Ascending aorta (tissue), 2 donors: Measurements from ENCODE around the gene LRP5. TPM values are rescaled to one million over a fixed set of nuclear protein-coding genes. Genes with fewer than 3 reads are reported as not detected.

Source experiments
- DNase-seq, 2 donors: peaks; one replicate each; pipeline ENCODE4 v3.0.0-alpha.2; 2019; ENCODE audit warnings: low spot score in 2 of 2
- H3K27ac ChIP-seq, 2 donors: fragments of 200-600 bp; sonication (generic); one replicate each; pipeline ENCODE4 v1.5.1; 2016 to 2017; ENCODE audit warnings: mild to moderate bottlenecking in 1 of 2
- H3K27me3 ChIP-seq: fragments of 200-600 bp; sonication (generic); one replicate; pipeline ENCODE4 v1.5.1; 2017
- H3K36me3 ChIP-seq, 2 donors: fragments of 200-600 bp; sonication (generic); one replicate each; pipeline ENCODE4 v1.5.1; 2016
- H3K4me1 ChIP-seq, 2 donors: fragments of 200-600 bp; sonication (generic); one replicate each; pipeline ENCODE4 v1.5.1; 2016 to 2017; ENCODE audit warnings: mild to moderate bottlenecking in 1 of 2
- H3K4me3 ChIP-seq, 2 donors: fragments of 200-600 bp; sonication (generic); one replicate each; pipeline ENCODE4 v1.5.1; 2016 to 2017; ENCODE audit warnings: mild to moderate bottlenecking in 1 of 2
- H3K9me3 ChIP-seq, 2 donors: fragments of 200-600 bp; sonication (generic); one replicate each; pipeline ENCODE4 v1.5.1; 2016
- intact Hi-C: fragments of 100-400 bp; cut with DNase I; formaldehyde crosslinking; loops from one replicate; pipeline ENCODE4 v1.15.1; 2023
- total RNA-seq: library from RNA; depleted of rRNA; stranded (reverse); fragments of >200 nt; gene quantifications from one replicate; pipeline ENCODE4 v1.1.0, GENCODE V29; 2016
- TF ChIP-seq, protein P1 (sequence below), 3 experiments: fragments of 200-600 bp in 2 of 3; fragments of 450-650 bp in 1 of 3; sonication (generic) in 2 of 3; IDR thresholded peaks; one replicate each; pipeline ENCODE4 v1.5.1; 2016 to 2019; ENCODE audit warnings: antibody characterized with exemption in 3 of 3, mild to moderate bottlenecking in 1 of 3, moderate library complexity in 1 of 3

LRP5 gene
- total RNA-seq, 1 donor from 2014 or later: 130 TPM

DNA sequence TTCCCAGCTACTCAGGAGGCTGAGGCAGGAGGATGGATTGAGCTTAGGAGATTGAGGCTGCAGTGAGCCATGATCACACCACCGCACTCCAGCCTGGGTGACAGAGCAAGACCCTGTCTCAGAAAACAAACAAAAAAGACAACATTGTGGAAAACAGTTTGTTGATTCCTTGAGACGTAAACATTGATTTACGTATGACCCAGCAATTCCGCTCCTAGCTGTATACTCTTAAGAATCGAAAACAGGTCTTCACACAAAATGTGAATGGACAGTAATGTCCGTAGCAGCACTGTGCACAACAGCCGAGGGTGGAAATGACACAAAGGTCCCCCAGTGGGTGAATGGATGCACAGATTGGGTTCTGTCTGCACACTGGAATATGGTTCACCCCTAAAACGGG, 49.3 kb downstream of the LRP5 start:
- Histone ChIP-seq H3K27ac (no peak overlapping the region), H3K36me3 (peaks cover 27 to 36% of the 10 kb centered on the region in 2 donors), H3K4me1 (peaks cover 6 to 10% of the 10 kb centered on the region in 2 donors), H3K27me3 (no peaks in the 10 kb centered on the region), H3K9me3 (no peaks in the 10 kb centered on the region), H3K4me3 (no peak overlapping the region)
- TF ChIP-seq, protein P1, sequence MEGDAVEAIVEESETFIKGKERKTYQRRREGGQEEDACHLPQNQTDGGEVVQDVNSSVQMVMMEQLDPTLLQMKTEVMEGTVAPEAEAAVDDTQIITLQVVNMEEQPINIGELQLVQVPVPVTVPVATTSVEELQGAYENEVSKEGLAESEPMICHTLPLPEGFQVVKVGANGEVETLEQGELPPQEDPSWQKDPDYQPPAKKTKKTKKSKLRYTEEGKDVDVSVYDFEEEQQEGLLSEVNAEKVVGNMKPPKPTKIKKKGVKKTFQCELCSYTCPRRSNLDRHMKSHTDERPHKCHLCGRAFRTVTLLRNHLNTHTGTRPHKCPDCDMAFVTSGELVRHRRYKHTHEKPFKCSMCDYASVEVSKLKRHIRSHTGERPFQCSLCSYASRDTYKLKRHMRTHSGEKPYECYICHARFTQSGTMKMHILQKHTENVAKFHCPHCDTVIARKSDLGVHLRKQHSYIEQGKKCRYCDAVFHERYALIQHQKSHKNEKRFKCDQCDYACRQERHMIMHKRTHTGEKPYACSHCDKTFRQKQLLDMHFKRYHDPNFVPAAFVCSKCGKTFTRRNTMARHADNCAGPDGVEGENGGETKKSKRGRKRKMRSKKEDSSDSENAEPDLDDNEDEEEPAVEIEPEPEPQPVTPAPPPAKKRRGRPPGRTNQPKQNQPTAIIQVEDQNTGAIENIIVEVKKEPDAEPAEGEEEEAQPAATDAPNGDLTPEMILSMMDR (IDR thresholded peaks at IDR 0.05): no peak
- intact Hi-C loops: no loop called here
- no peak for DNase-seq

DNA sequence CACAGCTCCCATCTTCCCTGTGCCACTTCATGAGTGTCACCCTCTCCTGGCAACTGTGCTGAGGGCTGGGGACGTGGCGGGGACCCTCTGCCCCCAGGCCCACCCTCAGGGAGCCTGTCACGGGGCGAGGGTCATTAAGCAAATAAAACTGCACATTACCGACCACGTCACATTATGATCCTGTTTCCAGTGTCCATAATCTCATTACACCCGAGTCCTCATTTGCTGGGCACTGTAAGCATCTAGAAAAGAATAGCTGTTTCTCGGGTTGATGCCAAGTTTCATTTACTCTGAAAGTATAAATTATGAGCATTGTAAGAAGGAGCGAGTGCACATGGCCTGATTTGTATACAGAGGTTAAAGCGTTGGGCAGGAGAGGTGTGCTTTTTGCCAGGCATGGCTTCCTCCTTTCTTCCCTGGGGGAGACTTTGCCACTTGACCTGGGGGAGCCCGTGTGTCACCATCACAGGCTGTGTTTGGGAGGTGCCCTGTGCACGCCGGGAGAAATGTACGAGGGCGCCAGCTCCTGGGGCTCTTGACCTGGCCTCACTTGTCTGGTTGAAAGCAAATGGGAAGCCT, 50.5 kb downstream of the LRP5 start:
- Histone ChIP-seq H3K9me3 (no peaks in the 10 kb centered on the region), H3K27me3 (no peaks in the 10 kb centered on the region), H3K27ac (no peak overlapping the region), H3K36me3 (peaks cover 39 to 43% of the 10 kb centered on the region in 2 donors), H3K4me3 (no peak overlapping the region), H3K4me1 (peaks cover under 1 to 4% of the 10 kb centered on the region in 2 donors)
- TF ChIP-seq, protein P1 (IDR thresholded peaks at IDR 0.05): no peak
- intact Hi-C loops: no loop called here
- no peak for DNase-seq

DNA sequence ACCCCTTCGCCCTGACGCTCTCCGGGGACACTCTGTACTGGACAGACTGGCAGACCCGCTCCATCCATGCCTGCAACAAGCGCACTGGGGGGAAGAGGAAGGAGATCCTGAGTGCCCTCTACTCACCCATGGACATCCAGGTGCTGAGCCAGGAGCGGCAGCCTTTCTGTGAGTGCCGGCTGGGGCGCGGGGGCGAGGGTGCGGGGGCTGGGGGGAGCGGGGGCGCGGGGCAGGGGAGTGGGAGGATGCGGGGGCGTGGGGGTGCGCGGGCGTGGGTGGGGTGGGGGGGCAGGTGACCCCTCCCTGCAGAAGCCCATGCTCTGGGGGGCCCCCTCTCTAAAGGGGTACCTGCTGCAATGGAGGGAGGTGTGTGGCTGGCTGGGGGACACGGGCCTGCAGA, 51.4 kb downstream of the LRP5 start:
- no peaks in the 10 kb centered on the region for H3K9me3 ChIP-seq
- no peak for DNase-seq
- intact Hi-C loops: no loop called here
- TF ChIP-seq, protein P1 (IDR thresholded peaks at IDR 0.05): no peak
- H3K4me1 ChIP-seq: no peaks in the 10 kb centered on the region
- H3K27ac ChIP-seq: peak overlapping the region in 1 of 2 donors; percentile 50
- no peaks in the 10 kb centered on the region for H3K27me3 ChIP-seq
- H3K4me3 ChIP-seq: no peak overlapping the region
- peaks cover 34 to 36% of the 10 kb centered on the region in 2 donors for H3K36me3 ChIP-seq

GRCh38 chr11:68364581-68364980, 52.2 kb downstream of the LRP5 start:
- Histone ChIP-seq H3K9me3 (no peaks in the 10 kb centered on the region), H3K4me1 (no peaks in the 10 kb centered on the region), H3K27ac (peak overlapping the region; percentile 50 to 62), H3K27me3 (no peaks in the 10 kb centered on the region), H3K4me3 (no peak overlapping the region), H3K36me3 (peaks cover 30 to 31% of the 10 kb centered on the region in 2 donors)
- TF ChIP-seq, protein P1 (IDR thresholded peaks at IDR 0.05): no peak
- DNase-seq: no peak
- intact Hi-C loops: no loop called here

GRCh38 chr11:68365943-68366435, 53.6 kb downstream of the LRP5 start:
- Histone ChIP-seq H3K27me3 (no peaks in the 10 kb centered on the region), H3K4me1 (peaks cover 13% of the 10 kb centered on the region in 2 donors), H3K36me3 (peaks cover 23 to 31% of the 10 kb centered on the region in 2 donors), H3K4me3 (no peak overlapping the region), H3K27ac (peak overlapping the region; percentile 50 to 62), H3K9me3 (no peaks in the 10 kb centered on the region)
- intact Hi-C loops: no loop called here
- TF ChIP-seq, protein P1 (IDR thresholded peaks at IDR 0.05): no peak
- DNase-seq: no peak
